ENCODE data around the gene PRRG4. TPM values are rescaled to one million over a fixed set of nuclear protein-coding genes. Genes with fewer than 3 reads are reported as not detected.

Gene PRRG4
- total RNA-seq = 0.06 and 0.13 TPM in 2 replicates

DNA sequence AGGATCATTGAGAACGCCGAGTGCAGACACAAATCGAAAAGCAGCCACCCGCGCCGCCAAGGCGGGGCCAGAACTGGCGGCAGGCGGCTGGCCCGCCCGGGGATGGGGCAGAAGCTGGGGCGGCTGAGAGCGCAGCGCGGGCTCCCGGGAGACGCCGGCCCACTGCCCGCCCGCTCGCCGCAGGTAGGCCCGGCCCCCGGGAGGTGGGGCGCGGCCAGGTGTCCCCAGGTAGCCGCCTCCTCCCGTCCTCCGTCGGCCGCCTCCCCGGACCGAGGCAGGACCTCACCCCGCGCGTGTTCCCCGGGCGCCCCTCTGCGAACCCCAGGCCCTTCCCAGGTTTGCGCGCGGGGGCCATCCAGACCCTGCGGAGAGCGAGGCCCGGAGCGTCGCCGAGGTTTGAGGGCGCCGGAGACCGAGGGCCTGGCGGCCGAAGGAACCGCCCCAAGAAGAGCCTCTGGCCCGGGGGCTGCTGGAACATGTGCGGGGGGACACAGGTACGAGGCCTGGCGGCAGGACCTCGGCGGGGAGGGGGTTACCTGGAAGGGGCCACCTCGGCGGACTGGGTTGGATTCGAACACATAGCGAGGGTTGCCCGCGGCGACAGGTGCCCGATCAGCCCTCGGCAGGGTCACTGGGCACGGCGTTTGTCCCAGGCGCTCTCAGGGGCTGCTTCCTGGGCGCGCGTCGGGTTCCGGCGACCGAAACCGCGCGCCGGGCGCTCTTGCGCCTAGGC, at the start of gene PRRG4:
PRRG4 (plus strand) TSS at position 248 of the 733 bp plus-strand sequence. CDS start 603 bp downstream, outside the sequence.

DNA sequence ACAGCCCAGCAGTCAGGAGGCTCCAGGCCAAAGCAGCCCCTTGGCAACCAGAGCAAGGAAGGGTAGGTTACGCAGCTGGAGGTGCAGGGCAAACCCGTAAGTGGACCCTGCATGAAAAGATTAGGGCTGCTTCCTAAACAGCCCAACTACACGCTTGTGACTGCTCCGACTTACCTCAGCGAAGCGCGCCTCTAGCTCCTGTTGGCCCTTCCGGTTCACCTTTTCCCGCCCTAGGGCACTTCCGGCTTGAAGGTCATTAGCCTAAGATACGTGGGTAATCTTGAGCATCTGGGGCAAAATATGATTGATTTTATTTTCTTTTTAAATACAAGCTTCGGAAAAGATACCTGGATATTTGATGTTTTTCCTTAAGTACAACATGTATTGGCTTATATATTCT, 35.3 kb upstream of the PRRG4 start, which contains the start of gene CCDC73:
CCDC73 (minus strand) TSS at position 224 of the 400 bp plus-strand sequence. CDS start 34,419 bp downstream, outside the sequence.

DNA sequence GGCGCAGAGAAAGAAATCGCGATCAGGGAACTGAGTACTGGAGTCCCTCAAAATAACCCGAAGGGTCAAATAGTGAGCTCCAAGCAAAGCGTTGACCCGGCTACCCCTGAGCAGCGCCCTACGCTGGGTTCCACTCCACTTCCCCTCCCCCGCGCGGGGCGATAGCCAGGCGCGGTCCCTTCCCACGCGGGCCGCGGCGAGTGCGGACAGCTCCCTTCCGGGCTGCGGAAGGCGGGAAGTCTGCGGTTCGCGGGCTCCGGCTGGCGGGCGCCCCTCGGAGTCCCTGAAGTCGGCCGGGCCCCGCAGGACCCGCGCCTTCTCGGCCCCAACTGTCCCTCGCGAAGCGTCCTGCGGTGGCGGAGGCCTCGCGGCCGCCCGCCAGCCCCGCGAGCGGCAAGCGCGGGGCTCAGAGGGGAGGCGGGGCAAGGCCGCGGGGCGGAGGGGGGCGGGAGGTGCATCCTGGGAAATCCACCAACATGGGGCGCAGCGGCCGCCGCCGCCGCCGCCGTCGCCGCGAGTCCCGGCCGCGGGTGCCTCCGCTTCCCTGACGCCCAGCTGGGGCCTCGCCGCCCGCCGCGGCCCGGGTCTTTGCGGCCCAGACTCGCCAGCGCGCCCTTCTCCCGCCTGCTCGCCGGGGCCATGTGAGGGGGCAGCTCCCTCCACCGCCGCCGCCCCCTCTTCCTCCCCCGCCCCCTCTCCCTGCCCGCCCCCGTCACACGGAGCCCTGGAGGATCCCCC, 62.8 kb downstream of the PRRG4 start, which contains the start of gene QSER1:
QSER1 (plus strand) TSS at position 457 of the 738 bp plus-strand sequence. CDS start 315 bp downstream, outside the sequence.

Other genes starting within 250 kb of the PRRG4 start
- 255 and 304 TPM in 2 replicates for gene EIF3M, start 246.1 kb upstream of the PRRG4 start, total RNA-seq
- not detected in 2 replicates for gene CCDC73, start 35.3 kb upstream of the PRRG4 start, total RNA-seq
- gene QSER1, start 62.9 kb downstream of the PRRG4 start, total RNA-seq = 14.1 and 17.9 TPM in 2 replicates
- gene DEPDC7, start 186.0 kb downstream of the PRRG4 start, total RNA-seq = 3.4 and 5.8 TPM in 2 replicates
- gene TCP11L1, start 209.6 kb downstream of the PRRG4 start, total RNA-seq = 19.7 and 20.9 TPM in 2 replicates